SK-N-SH (cell line): Measurements from ENCODE around the gene RAF1.

Experiments
- CTCF ChIP-seq: fragments of 200-600 bp; sonication (generic); IDR thresholded peaks from 2 replicates; pipeline ENCODE4 v1.6.1; 2017; ENCODE audit warnings: antibody characterized with exemption, mild to moderate bottlenecking, moderate library complexity
- ELF1 ChIP-seq: IDR thresholded peaks from 2 replicates; pipeline ENCODE4 v1.4.0; 2012
- REST ChIP-seq: IDR thresholded peaks from 2 replicates; pipeline ENCODE4 v1.6.1; 2012; ENCODE audit warnings: mild to moderate bottlenecking, low read depth, low read length, moderate library complexity

DNA sequence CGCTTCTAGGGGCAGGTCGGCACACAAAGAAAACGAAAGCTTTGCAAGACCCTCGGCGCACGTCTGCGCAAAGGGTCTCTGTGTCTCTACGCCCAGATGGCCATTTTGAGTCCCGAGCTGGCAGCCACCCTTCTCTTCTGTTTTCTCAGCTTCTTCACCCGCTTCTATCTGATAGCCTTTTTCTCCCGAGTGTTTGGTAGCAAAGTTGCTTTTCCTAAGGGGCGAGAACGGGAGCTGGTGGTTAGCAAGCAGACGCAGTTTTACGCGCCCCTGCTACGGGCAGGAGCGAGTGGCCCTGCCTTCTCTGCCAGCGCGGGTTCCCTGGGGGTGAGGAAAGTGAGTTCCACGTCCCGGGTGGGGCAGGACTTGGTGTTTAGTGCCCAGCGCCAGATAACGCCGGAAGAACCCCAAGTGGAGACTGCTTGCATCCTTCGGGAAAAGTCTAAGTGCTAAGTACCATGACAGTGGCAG is 110.0 kb downstream of the RAF1 start:
- TF ChIP-seq ELF1, result no peak
- TF ChIP-seq CTCF, result no peak; the same call in 1 of the 2 replicates
- no peak for TF ChIP-seq REST
